LHCN-M2 (cell line): ENCODE results near the gene VWA1. TPM values are rescaled to one million over a fixed set of nuclear protein-coding genes. Genes with fewer than 3 reads are reported as not detected.
A peak's percentile ranks its signal among the peaks of the same experiment; 100 is the strongest.
"Not testable (repeated sequence)": the region's sequence is repeated elsewhere in the genome, so short reads cannot be mapped to it uniquely, and the experiment has no call there.

Experiments
- DNase-seq: peaks from one replicate; pipeline ENCODE4 v3.0.0-alpha.2; 2012; ENCODE audit warnings: low read depth
- total RNA-seq: library from RNA; depleted of rRNA; stranded (reverse); fragments of >200 nt; gene quantifications from 2 replicates; pipeline ENCODE4 v1.2.3, GENCODE V29; 2014

The VWA1 gene
- total RNA-seq, 1 experiment from 2014 or later, result 1.1 TPM

GRCh38 chr1:1423245-1423597, 12.3 kb upstream of the VWA1 start:
- no peak for DNase-seq

DNA sequence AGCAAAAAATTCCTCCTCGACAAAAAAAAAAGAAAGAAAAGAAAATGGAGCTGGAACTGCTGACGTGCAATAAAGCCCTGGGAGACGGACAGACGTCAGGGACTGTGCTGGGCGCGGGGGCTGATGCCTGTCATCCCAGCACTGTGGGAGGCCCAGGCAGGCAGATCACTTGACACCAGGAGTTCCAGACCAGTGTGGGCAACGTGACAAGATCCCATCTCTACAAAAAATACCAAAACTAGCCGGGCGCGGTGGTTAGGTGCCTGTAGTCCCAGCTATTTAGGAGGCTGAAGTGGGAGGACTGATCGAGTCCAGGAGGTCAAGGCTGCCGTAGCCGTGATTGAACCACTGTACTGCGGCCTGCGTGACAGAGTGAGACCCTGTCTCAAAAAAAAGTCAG, 10.8 kb upstream of the VWA1 start:
- DNase-seq, result no peak

- DNase-seq, result no peak
Observed at GRCh38 chr1:1425426-1425752, 10.1 kb upstream of the VWA1 start.

- DNase-seq, result no peak
Observed at GRCh38 chr1:1425753-1426495, 9.6 kb upstream of the VWA1 start.

GRCh38 chr1:1426496-1427105, 8.9 kb upstream of the VWA1 start:
- no peak for DNase-seq

GRCh38 chr1:1427106-1427819, 8.2 kb upstream of the VWA1 start:
- DNase-seq, result no peak

- no peak for DNase-seq
Observed at GRCh38 chr1:1427820-1428148, 7.7 kb upstream of the VWA1 start.

DNA sequence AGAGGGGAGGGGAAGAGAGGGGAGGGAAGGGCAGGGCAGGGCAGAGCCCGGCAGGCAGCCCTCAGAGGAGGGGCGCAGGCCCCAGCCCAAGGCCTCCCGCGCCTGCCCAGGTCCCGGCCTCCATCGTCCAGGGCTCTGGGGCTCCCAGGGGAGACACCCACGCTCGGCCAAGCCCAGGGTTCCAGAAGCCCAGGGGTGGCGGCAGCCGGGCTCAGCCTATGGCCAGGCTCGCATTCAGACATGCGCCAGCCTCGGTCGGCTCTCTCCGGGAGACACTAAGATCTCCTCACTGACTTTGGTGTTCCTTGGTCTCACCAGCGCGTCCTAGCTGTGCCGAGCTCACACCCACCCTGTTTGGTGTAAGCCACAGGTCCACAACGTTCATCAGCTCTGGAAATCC, 7.3 kb upstream of the VWA1 start:
- DNase-seq, result no peak

DNA sequence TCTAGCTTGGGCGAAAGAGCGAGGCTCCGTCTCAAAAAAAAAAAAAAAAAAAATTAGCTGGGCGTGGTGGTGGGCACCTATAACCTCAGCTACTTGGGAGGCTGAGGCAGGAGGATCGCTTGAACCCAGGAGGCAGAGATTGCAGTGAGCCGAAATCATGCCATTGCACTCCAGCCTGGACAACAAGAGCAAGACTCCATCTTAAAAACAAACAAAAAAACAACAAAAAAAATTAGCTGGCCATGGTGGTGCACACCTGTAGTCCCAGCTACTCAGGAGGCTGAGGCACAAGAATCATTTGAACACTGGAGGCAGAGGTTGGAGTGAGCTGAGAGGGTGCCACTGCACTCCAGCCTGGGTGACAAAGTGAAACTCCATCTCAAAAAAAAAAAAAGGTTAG, 6.5 kb upstream of the VWA1 start:
- DNase-seq, result not testable (repeated sequence)

DNA sequence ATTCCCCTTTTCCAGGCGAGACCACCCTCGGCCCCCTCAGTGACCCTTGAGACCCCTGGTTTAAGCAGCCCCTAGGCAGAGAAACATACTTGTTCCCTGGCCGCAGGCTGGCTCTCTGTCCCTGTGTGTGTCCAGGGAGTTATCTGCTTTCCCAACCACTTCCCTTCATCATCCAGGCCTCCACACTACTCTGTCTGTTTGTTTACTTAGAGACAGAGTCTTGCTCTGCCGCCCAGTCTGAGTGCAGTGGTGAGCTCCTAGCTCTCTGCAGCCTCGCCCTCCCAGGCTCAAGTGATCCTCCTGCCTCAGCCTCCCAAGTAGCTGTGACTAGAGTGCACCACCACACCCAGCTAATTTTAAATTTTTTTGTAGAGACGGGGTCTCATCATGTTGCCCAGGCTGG, 5.8 kb upstream of the VWA1 start:
- DNase-seq, result no peak

DNA sequence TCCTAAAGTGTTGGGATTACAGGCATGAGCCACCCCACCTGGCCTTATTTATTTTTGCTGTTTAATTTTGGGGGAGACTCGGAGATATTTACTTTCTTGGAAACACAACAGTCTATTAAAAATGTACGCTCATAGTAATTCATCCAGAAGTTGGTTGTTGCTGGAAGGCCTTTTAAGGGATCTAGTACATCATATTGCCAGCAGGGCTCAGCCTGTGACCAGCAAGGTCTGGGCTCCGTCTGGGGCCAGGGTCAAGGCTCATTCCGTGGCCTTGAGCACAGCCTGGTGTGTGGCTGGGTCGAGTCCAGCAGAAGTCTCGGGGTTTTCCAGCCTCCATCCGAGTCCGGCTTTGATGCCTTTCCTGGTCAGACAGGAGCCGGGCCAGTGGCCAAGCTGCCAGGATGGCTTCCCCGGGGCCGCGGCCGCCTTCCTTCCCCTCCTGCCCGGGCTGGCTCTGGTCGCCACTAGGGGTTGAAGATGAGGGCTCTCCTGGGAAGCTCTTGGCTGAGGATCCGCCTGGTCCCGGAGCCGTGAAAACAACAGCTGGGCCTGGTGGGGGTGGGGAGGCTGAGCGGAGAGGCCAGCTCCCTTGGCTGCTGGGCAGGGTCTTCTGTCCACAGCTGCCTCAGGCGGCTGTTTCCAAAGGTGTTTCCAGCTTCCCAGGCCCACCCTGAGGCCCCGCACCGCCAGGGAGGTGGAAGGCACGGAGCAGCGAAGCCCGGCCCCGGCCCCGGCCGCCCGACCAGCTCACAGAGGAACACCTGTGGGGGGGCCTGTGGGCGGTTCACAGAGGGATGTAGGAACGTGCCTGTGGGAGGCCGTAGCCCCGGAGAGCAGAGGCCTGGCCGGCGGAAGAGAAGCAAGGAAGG, 5.1 kb upstream of the VWA1 start:
- peak; percentile 75 for DNase-seq

- no peak for DNase-seq
Observed at GRCh38 chr1:1430992-1431844, 4.3 kb upstream of the VWA1 start.

- no peak for DNase-seq
Observed at GRCh38 chr1:1431845-1432273, 3.6 kb upstream of the VWA1 start.

DNA sequence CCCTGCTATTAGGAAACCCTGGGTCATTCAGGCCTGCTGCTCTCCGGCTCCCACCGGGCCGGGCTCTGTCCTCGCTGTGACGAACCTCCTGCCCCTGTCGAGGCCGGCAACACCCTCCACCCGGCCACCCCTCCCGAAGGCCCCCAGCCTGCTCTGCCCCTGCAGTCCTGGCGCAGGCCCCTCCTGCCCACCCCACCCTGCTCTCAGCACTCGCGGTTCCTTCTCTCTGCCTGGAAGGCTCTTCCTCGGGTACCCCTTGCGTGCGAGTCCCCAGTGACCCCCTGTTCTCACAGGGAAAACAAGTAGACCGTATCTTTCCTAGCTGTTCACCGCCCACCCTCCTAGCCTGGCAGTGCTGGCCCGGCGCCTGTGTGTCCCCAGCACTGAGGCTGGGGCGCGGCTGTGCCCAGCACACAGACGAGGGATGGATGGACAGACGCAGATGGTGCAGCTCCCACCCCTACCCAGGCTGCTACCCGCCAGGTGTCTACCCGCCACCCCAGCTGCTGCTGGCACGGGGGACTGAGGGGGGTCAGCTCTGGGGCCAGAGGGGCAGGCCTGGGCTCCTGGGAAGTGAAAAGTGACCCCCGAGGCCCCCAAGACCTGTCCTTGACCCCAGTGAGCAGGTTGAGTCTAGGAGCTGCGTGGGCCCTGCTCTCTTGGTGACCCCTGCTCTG, 3.1 kb upstream of the VWA1 start:
- no peak for DNase-seq

GRCh38 chr1:1432951-1433803, 2.3 kb upstream of the VWA1 start:
- no peak for DNase-seq

DNA sequence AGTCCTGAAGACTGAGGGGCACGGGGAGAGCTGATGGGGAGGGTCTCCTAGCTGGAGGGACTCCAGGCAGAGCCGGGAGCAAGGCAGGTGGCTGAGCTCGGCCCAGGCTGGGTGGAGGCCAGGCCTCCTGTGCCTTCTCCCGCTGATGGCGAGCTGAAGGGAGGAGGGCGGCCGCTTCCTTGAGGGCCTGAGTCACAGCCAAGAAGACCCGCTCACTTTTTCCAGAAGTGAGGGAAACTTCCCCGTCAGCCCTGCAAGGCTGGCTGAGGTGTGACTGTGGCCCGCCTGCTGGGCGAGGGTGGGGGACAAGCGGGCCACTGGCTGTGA, 1.7 kb upstream of the VWA1 start:
- no peak for DNase-seq

DNA sequence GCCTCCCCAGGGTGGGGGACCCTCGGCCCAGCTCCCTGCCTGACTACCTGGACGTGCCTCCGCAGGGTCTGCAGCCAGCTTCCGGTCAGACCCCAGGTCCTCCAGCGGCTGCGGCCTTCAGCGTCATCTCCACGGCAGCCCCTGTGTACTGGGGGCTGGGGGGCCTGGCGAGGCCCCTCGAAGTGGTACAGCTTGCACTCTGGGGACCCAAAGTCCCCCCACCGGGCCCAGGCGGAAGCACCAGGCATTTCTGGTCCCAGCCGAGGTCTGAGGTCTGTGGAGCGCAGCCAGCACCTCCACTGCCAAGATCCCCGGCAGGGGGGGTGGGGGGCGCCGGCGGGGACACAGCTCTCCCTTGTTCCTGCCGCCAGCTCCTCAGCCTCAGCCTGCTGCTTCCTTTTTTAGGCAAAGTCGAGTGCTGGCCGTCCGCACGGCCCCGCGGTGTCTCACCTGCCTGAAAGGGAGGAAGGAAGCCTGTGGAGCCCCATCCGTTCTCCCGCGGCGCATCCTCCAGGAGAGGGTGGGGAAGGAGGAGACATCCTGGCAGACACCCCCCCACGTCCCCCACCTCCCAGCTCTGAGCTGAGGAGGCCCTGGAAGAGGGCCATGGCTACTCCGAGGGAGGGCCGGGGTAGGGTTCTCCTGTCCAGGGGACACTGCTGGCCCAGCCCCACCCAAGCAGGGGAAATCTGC, 1.2 kb upstream of the VWA1 start:
- DNase-seq, result no peak

DNA sequence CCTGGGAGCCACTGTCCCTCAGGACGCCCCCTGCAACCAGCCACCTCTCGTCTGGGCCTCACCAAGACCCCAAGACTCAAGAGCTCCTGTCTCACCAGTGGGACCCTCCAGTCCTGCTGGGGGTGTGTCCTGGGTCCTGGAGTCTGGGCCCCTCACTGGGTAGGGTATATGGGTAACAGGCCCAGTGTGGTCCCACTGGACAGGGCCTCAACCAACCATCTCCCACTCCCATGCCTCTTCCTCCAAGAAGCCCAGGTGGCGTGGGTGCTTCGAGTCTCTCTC, 725 bp upstream of the VWA1 start:
- no peak for DNase-seq

DNA sequence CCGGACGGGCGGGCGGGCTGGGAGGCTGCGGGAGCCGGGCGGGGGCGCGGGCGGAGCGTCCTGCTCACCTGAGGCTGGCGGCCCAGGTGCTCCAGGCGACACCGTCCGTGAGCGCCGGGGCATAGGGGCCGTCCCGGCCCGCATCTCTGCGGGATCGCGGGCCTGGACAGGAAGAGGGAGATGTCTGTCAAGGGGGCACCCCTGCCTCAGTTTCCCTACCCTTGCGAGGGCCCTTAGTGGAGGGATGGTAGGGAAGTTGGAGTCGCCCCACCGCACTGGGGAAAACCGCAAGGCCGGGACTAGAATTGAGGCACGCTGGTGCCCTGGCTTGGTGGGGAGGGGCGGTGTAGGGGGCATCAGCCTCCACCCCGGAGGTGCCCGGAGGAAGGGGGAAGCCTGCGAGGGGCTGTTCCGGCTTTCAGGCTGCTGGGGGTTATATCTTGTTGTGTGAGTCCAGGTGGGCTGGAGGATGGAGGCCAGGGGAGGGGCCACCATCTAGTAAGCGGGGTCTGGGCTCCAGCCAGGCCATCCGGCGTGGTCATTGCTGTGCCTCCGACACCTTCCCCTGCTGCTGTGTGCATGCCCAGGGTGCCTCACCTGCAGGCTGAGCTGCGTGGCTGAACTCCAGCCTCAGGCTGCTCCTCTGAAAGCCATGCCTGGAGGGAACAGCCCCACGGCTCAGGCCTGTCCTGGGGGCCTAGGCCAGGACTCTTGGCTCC, 580 bp downstream of the VWA1 start:
- DNase-seq, result no peak
